ENCODE data around the gene MEIS1. TPM values are rescaled to one million over a fixed set of nuclear protein-coding genes. Genes with fewer than 3 reads are reported as not detected.

Gene MEIS1
- total RNA-seq, 2 experiments from 2014 or later: not detected

DNA sequence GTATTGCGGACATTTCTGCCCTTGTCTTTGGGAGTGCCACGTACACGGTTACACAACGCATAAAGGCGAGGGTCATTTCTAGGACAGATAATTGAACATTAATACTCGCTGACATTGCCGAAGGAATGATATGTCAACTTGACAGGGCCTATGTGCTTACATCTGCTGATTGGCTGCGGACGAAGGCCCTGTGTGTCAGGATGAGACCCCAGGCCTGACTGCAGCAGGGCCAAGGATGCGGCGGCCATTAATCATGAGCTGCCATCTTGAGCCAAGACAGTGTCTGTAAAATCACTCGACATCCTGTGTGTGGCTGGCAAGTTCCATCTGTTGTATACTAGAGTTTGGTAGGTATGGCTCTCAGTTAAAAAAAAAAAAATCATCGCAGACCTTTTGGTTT is 96.6 kb downstream of the MEIS1 start:
- Mint-ChIP-seq H3K36me3 (no peaks in the 10 kb centered on the region), H3K9me3 (no peaks in the 10 kb centered on the region), H3K27me3 (no peaks in the 10 kb centered on the region), H3K4me1 (ENCODE audit: low read depth) (no peaks in the 10 kb centered on the region), H3K27ac (no peak overlapping the region), H3K4me3 (no peak overlapping the region)
- CTCF ChIA-PET: no interaction called here
- no peak for DNase-seq
- POLR2A ChIA-PET: no interaction called here
- intact Hi-C loops (cut with micrococcal nuclease): no loop called here

DNA sequence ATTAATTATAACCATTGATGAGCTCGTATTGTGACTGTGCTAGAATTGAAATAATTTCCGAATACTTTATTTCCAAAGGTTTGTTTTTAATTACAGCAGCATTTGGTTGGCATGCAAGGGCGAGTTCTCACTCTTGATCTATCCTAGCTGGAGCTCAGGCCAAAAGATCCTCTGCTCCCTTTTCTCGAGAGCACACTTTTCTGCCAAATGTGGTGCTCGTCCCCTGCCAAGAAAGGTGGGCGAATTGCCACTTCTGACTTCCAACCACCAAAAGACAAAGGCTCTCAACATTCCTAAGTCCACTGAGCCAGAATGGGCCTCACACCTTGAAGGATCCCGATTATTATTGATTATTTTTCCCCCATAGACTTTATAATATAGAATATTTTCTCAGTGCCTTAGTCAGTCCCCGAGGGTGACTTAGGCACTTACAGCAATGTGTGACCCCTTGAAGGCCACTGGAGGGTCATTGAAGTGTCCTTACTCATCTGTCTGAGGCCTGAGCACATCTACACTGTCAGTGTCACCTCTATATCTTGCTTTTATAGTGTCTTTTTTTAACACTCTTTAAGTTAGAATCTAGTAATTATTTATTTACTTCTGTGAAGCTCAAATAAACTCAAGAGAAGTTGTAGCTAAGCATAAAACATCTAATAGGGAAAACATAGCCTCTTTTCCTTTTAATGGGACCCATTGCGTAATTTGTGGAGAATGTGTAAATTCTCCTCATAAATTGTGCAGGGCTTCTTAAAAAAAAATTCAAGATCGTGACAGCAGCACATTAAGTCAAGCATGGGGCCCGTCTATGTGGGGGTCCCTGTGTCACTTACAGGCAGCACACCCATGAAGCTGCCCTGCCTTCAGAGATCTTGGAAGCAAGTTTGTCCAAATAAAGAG is 98.3 kb downstream of the MEIS1 start:
- intact Hi-C loops (cut with micrococcal nuclease): no loop called here
- no peak for DNase-seq
- POLR2A ChIA-PET: no interaction called here
- Mint-ChIP-seq H3K9me3 (no peaks in the 10 kb centered on the region), H3K27me3 (no peaks in the 10 kb centered on the region), H3K4me3 (no peak overlapping the region), H3K4me1 (ENCODE audit: low read depth) (no peaks in the 10 kb centered on the region), H3K27ac (no peak overlapping the region), H3K36me3 (no peaks in the 10 kb centered on the region)
- CTCF ChIA-PET: no interaction called here

DNA sequence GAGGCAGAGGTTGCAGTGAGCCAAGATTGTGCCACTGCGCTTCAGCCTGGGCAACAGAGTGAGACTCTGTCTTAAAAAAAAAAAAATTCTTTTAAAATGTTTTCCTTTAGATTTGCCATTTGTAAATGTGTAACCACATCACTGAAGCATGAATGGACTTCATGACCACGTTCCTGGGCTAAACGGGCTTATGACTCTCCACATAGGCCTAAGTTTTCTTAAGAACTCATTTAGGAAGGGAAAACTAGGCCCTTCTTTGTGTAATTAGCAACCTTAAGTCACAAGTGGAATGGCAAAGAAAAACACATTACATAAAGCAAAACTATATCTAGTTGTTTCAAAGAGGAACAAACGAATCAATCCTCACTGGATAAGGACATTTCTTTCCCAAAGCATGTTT is 99.5 kb downstream of the MEIS1 start:
- Mint-ChIP-seq H3K4me3 (no peak overlapping the region), H3K4me1 (ENCODE audit: low read depth) (no peaks in the 10 kb centered on the region), H3K27ac (no peak overlapping the region), H3K27me3 (no peaks in the 10 kb centered on the region), H3K9me3 (no peaks in the 10 kb centered on the region), H3K36me3 (no peaks in the 10 kb centered on the region)
- intact Hi-C loops (cut with micrococcal nuclease): no loop called here
- ChIA-PET POLR2A (no interaction called here), CTCF (interaction anchor here (0.6 kb wide), 1 partner anchor 1132 kb away, joined by 3 read pairs; no protein-coding TSS in a partner anchor)
- no peak for DNase-seq

DNA sequence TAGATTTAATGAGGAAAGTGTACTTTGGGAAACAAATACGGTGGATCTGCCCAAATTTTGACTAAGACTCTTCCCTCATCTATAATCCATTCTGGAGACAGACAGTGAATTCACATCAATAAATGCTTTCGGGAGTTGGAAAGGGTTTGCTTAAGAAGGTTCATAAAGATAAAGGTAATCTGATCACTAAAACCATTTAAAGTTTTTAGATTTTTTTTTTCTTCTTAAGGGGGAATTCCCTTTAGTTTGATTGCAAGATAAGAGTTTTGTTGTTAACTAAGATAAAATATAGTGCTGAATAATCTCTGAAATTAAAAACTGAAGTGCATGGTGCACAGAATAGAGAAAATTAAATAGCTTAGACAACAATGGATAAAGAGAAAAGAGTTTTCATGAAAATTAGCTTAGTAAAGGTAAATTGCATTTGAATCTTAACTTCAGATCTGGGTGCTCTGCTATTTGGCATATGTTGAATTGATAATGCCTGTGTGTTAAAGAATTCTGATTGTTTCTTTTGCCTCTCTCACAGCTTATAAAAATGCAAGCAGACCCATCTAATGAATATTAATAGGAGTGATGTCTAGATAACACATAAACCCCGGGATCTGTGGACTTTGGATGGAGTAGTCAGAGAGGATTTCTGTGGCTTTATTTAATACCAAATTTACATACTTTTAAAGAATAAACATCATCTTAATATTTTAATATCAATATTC is 100.8 kb downstream of the MEIS1 start:
- no peak for DNase-seq
- Mint-ChIP-seq H3K36me3 (no peaks in the 10 kb centered on the region), H3K9me3 (no peaks in the 10 kb centered on the region), H3K4me3 (no peak overlapping the region), H3K27ac (no peak overlapping the region), H3K27me3 (no peaks in the 10 kb centered on the region), H3K4me1 (ENCODE audit: low read depth) (no peaks in the 10 kb centered on the region)
- POLR2A ChIA-PET: no interaction called here
- CTCF ChIA-PET: no interaction called here
- intact Hi-C loops (cut with micrococcal nuclease): no loop called here

DNA sequence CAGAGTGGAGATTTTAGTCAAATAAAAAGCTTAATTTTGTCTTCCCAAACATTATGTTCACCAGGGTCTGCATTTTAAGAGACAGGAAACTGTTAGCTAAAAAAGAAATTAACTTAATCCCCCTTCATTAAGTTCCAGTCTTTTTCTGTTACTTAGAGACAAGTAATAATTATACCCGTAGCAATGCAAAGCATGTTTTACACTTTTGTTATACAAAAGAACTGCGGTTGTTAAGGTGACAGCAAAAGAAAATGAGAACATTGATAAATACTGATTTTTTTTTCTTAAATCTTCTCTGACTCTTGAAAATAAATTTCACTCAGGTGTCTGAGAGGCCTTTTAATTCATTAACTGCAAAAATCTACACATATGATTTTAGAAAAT is 101.4 kb downstream of the MEIS1 start:
- ChIA-PET POLR2A (no interaction called here), CTCF (no interaction called here)
- Mint-ChIP-seq H3K9me3 (no peaks in the 10 kb centered on the region), H3K4me1 (ENCODE audit: low read depth) (no peaks in the 10 kb centered on the region), H3K36me3 (no peaks in the 10 kb centered on the region), H3K27ac (no peak overlapping the region), H3K4me3 (no peak overlapping the region), H3K27me3 (no peaks in the 10 kb centered on the region)
- no peak for DNase-seq
- intact Hi-C loops (cut with micrococcal nuclease): no loop called here

DNA sequence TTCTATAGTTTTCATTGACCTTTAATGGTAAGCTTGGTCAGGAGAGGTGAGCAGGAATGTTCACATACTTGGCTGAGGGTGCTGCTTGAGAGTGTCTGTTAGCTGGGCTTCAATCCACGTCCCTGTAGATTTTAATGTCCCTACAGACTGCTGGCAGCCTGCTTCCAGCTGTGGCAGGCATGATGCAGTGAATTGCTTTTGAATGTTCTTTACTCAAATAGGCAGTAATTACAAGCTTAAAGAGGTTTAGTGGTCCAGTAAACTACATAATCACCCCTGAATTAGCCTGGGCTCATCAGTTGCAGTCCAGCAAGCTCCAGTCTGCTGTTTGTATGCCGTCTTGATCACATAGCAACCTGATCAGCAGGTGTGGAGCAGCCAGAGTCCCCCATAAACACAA is 102.1 kb downstream of the MEIS1 start:
- no peak overlapping the region for H3K27ac Mint-ChIP-seq
- no peak for DNase-seq
- no peak overlapping the region for H3K4me3 Mint-ChIP-seq
- intact Hi-C loops (cut with micrococcal nuclease): no loop called here
- ChIA-PET CTCF (no interaction called here), POLR2A (no interaction called here)
- no peaks in the 10 kb centered on the region for H3K9me3 Mint-ChIP-seq
- no peaks in the 10 kb centered on the region for H3K36me3 Mint-ChIP-seq
- no peaks in the 10 kb centered on the region for H3K4me1 Mint-ChIP-seq (ENCODE audit: low read depth)
- no peaks in the 10 kb centered on the region for H3K27me3 Mint-ChIP-seq

DNA sequence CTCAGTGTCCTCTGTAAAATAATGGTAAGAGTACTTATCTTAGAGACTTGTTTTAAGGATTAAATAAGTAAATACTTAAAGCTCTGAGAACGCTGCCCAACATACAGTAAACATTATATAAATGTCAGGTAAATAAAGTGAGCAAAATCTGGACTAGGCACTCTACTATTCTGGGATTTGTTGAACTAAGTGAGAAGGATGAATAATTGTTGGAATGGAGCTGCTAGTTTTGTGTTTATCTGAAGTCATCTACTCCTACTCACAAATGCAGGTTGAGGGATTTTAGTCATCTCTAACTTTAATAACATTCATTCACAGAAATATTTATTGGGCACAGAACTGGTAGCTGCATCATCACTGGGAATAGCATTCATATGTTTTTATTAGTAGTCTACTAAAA is 103.4 kb downstream of the MEIS1 start:
- no peaks in the 10 kb centered on the region for H3K9me3 Mint-ChIP-seq
- ChIA-PET POLR2A (no interaction called here), CTCF (no interaction called here)
- no peak overlapping the region for H3K27ac Mint-ChIP-seq
- no peak for DNase-seq
- intact Hi-C loops (cut with micrococcal nuclease): no loop called here
- no peaks in the 10 kb centered on the region for H3K36me3 Mint-ChIP-seq
- H3K27me3 Mint-ChIP-seq: peaks cover 2% of the 10 kb centered on the region
- no peak overlapping the region for H3K4me3 Mint-ChIP-seq
- no peaks in the 10 kb centered on the region for H3K4me1 Mint-ChIP-seq (ENCODE audit: low read depth)

DNA sequence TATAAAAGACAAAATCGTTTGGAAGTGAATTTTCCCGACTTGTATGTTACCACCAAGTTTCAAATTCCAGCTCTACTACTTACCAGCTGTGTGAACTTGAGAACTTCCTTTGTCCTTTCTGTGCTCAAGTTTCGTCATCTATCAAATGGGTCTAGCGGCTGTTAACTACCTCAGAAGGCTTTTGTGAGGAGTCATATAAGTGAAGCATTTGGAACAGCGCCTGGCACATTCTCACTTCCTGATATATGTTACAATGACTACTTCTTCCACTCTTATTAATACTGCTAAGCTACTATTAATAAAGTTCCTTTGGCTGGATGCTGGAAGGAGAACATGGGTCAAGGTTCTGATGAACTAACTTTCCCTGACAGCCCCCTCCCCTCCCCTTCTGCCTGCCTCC is 104.5 kb downstream of the MEIS1 start:
- DNase-seq: no peak
- Mint-ChIP-seq H3K27me3 (peaks cover 4% of the 10 kb centered on the region), H3K36me3 (no peaks in the 10 kb centered on the region), H3K27ac (no peak overlapping the region), H3K9me3 (no peaks in the 10 kb centered on the region), H3K4me1 (ENCODE audit: low read depth) (no peaks in the 10 kb centered on the region), H3K4me3 (no peak overlapping the region)
- ChIA-PET CTCF (no interaction called here), POLR2A (no interaction called here)
- intact Hi-C loops (cut with micrococcal nuclease): no loop called here

DNA sequence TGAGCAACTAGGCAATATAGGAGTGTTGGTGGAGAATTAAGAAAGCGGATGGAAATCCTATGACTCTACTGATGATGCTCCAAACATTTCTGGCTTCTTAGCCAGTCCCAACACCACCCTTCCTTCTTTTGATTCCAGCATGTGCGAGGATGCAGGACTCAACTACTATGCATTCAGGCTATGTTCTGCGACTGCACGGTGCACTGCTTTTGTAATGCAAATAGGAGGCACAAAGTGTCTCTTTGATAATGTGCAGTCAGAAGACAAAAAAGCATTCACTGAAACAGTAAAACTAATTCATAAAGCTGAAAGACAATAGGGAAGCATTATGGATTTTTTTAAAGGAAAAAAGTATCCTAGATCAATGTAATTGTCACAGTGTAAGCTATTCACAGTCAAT is 106.7 kb downstream of the MEIS1 start:
- no peak overlapping the region for H3K4me3 Mint-ChIP-seq
- DNase-seq: no peak
- H3K27me3 Mint-ChIP-seq: peaks cover 4% of the 10 kb centered on the region
- POLR2A ChIA-PET: no interaction called here
- no peak overlapping the region for H3K27ac Mint-ChIP-seq
- no peaks in the 10 kb centered on the region for H3K9me3 Mint-ChIP-seq
- intact Hi-C loops (cut with micrococcal nuclease): no loop called here
- no peaks in the 10 kb centered on the region for H3K36me3 Mint-ChIP-seq
- CTCF ChIA-PET: interaction anchor here (0.8 kb wide), 1 partner anchor 901 kb away, joined by 3 read pairs; no protein-coding TSS in a partner anchor
- H3K4me1 Mint-ChIP-seq (ENCODE audit: low read depth): no peaks in the 10 kb centered on the region

DNA sequence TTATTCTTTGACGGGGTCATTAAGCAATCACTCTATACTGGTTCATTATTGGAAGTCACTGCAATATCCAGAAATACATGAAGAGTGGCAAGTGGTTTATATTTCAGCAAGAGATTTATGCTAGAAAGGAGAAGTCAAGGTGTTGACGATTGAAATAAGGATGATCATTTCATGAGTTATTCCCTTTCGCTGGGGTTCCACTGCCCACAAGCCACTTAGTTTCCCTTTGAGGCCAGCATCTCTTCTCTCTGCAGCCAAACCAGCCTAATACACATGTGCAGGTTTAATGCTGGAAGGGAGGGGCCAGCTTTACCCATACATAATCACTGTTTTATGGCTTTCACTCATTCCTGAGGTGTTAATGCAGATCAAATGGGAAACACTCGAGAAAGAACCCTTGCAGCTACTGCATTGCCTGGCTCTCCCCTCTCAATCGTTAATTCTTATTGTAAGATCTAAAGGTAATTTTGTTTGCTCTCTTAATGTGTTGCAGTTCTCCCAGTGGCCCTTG is 108.4 kb downstream of the MEIS1 start:
- ChIA-PET POLR2A (no interaction called here), CTCF (no interaction called here)
- intact Hi-C loops (cut with micrococcal nuclease): no loop called here

DNA sequence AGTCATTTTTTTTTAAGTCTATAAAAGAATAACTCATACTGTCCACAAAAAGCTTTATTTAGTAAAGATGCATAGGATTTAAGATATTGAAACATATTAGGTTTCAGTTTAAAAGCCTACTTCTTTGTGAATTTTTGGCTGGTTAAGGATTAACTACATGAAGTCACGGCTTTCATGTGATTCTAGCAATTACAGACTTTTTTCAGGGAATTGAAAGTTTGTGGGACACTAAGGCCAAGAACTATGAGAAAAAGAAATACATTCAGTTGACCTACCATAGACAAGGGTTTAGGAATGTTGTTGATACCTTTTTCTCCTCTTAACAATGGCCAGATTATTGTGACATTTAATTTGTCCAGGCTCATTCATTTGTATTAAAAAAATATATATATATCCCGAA is 109.3 kb downstream of the MEIS1 start:
- CTCF ChIA-PET: no interaction called here
- intact Hi-C loops (cut with micrococcal nuclease): no loop called here
- POLR2A ChIA-PET: no interaction called here
- no peak overlapping the region for H3K4me3 Mint-ChIP-seq
- peaks cover 4% of the 10 kb centered on the region for H3K27me3 Mint-ChIP-seq
- H3K9me3 Mint-ChIP-seq: no peaks in the 10 kb centered on the region
- H3K27ac Mint-ChIP-seq: no peak overlapping the region
- H3K4me1 Mint-ChIP-seq (ENCODE audit: low read depth): no peaks in the 10 kb centered on the region
- no peaks in the 10 kb centered on the region for H3K36me3 Mint-ChIP-seq
- DNase-seq: no peak

More for the DNA sequence above, 108.4 kb downstream of the MEIS1 start:
- no peaks in the 10 kb centered on the region for H3K9me3 Mint-ChIP-seq
- no peaks in the 10 kb centered on the region for H3K4me1 Mint-ChIP-seq (ENCODE audit: low read depth)
- peaks cover 4% of the 10 kb centered on the region for H3K27me3 Mint-ChIP-seq
- no peak for DNase-seq
- H3K4me3 Mint-ChIP-seq: no peak overlapping the region
- no peak overlapping the region for H3K27ac Mint-ChIP-seq
- H3K36me3 Mint-ChIP-seq: no peaks in the 10 kb centered on the region

DNA sequence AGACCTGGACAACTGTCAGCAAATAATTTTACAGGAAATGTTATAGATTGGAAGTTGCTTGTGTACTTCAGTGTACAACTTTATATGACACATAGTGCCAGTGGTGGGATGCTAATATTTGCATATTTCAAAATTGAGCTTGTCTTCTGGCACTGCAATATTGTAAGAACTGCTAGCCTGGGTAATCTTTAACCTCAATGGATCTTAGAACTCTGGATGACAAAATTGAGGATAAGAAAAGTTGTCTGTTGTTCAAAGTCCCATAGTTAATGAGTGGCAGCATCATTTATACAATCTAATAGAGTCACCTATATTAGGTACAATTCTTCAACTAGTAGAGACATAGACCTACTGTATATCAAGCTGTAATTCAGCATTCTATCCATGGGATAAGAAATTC is 110.3 kb downstream of the MEIS1 start:
- Mint-ChIP-seq H3K4me3 (no peak overlapping the region), H3K36me3 (no peaks in the 10 kb centered on the region), H3K27me3 (peaks cover 4% of the 10 kb centered on the region), H3K9me3 (no peaks in the 10 kb centered on the region), H3K27ac (no peak overlapping the region), H3K4me1 (ENCODE audit: low read depth) (no peaks in the 10 kb centered on the region)
- ChIA-PET CTCF (no interaction called here), POLR2A (no interaction called here)
- DNase-seq: no peak
- intact Hi-C loops (cut with micrococcal nuclease): no loop called here

DNA sequence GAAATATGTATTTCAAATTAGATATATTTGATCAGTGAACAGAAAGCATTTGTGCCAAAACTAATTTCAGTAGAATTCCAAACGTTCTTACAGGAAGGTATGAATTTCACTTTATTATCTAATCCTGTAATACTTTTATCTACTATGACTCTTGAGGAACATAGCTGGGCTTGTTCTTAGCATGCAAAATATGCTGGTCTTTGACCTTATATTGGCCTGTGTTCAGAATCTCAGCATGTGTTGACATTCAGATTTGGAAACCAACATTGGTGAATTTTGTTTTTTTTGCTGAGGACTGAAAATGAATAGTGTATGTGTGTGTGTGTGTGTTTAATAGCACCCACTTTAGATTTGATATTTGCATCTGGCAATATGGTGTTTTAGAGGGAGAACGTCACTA is 112.2 kb downstream of the MEIS1 start:
- H3K9me3 Mint-ChIP-seq: no peaks in the 10 kb centered on the region
- POLR2A ChIA-PET: no interaction called here
- intact Hi-C loops (cut with micrococcal nuclease): no loop called here
- no peaks in the 10 kb centered on the region for H3K4me1 Mint-ChIP-seq (ENCODE audit: low read depth)
- no peak for DNase-seq
- H3K27me3 Mint-ChIP-seq: peaks cover 4% of the 10 kb centered on the region
- H3K4me3 Mint-ChIP-seq: no peak overlapping the region
- H3K27ac Mint-ChIP-seq: no peak overlapping the region
- H3K36me3 Mint-ChIP-seq: no peaks in the 10 kb centered on the region
- CTCF ChIA-PET: no interaction called here
